Small intestine (tissue), 7 donors: ENCODE measurements around the gene ZNF526. TPM values are rescaled to one million over a fixed set of nuclear protein-coding genes. Genes with fewer than 3 reads are reported as not detected.

Experiments
- DNase-seq, 2 donors: peaks; one replicate each; pipeline versions ENCODE4 v3.0.0 to v3.0.0-alpha.2; 2013
- FAIRE-seq: peaks from 2 replicates; lab custom pipeline; 2012; peaks lifted over from hg19 to GRCh38; lab: Jason Lieb, UNC
- H3K27ac ChIP-seq, 3 donors: one replicate each; pipeline ENCODE4 v1.5.1; 2013; ENCODE audit warnings: low read length in 2 of 3, mild to moderate bottlenecking in 2 of 3, control low read depth in 1 of 3, inconsistent platforms in 1 of 3, low read depth in 1 of 3, moderate library complexity in 1 of 3
- H3K27me3 ChIP-seq, 3 donors: one replicate each; pipeline ENCODE4 v1.6.1; 2013; ENCODE audit warnings: low read length in 3 of 3, inconsistent platforms in 1 of 3; ENCODE audit not compliant: control insufficient read depth in 3 of 3, insufficient read depth in 3 of 3
- H3K36me3 ChIP-seq, 3 donors: one replicate each; pipeline ENCODE4 v1.6.1; 2013; ENCODE audit warnings: low read length in 3 of 3, inconsistent platforms in 1 of 3, low read depth in 1 of 3, mild to moderate bottlenecking in 1 of 3, moderate library complexity in 1 of 3; ENCODE audit not compliant: control insufficient read depth in 3 of 3, insufficient read depth in 2 of 3
- H3K4me1 ChIP-seq, 3 donors: one replicate each; pipeline ENCODE4 v1.6.1; 2013; ENCODE audit warnings: low read length in 2 of 3, inconsistent platforms in 1 of 3, low read depth in 1 of 3, mild to moderate bottlenecking in 1 of 3, moderate library complexity in 1 of 3; ENCODE audit not compliant: control insufficient read depth in 3 of 3, insufficient read depth in 2 of 3
- H3K4me3 ChIP-seq, 3 donors: one replicate each; pipeline ENCODE4 v1.5.1; 2013; ENCODE audit warnings: low read length in 3 of 3, control low read depth in 1 of 3, inconsistent platforms in 1 of 3, low read depth in 1 of 3, mild to moderate bottlenecking in 1 of 3, moderate library complexity in 1 of 3
- H3K9me3 ChIP-seq, 2 donors: one replicate each; pipeline ENCODE4 v1.6.1; 2013; ENCODE audit warnings: low read depth in 1 of 2, low read length in 1 of 2; ENCODE audit not compliant: control insufficient read depth in 2 of 2, insufficient read depth in 1 of 2
- WGBS, 3 donors: extraction: QIAGEN DNeasy Blood & Tissue Kit; methylation state at CpG; one replicate each; pipeline ENCODE4 v1.1.7; 2013; 5-methylcytosine and 5-hydroxymethylcytosine counted together
- polyA plus RNA-seq, 4 donors: library from polyadenylated mRNA; stranded (reverse) in 3 of 4; unstranded in 1 of 4; fragments of 200-250 nt in 3 of 4; fragments of 120-200 nt in 1 of 4; gene quantifications; one replicate each; pipeline versions ENCODE4 v1.2.1 to v1.2.3, GENCODE V29; 2013
- donor health status: healthy with polysubstance abuse.
- donor health status: control.
- donor health status: control.
- donor health status: Bipolar disorder and iron deficiency.
- donor health status: healthy.

Gene ZNF526
- polyA plus RNA-seq, 4 donors, result 3.2 to 11.3 (median 4.4) TPM

- DNase-seq (peak in 1 of 2 donors; percentile 26), FAIRE-seq (no peak)
- H3K4me3 ChIP-seq, result peak overlapping the region in 2 of 3 donors; percentile 28 to 46
- H3K4me1 ChIP-seq, result peaks cover 0 to 4% (median 0%) of the 10 kb centered on the region in 3 donors
- H3K9me3 ChIP-seq, result no peaks in the 10 kb centered on the region
- H3K27ac ChIP-seq, result peak overlapping the region in 1 of 3 donors; percentile 45
- peaks cover 3 to 72% (median 31%) of the 10 kb centered on the region in 3 donors for H3K27me3 ChIP-seq
- WGBS, 3 donors, result 2 to 4% (median 2%) methylated on average over 34 of the region's 34 CpGs
- no peaks in the 10 kb centered on the region for H3K36me3 ChIP-seq
These were observed 44.0 kb upstream of the ZNF526 start for GRCh38 chr19:42175952-42176648.

GRCh38 chr19:42176649-42176989 lies 43.5 kb upstream of the ZNF526 start:
- Histone ChIP-seq H3K4me3 (peak overlapping the region in 2 of 3 donors; percentile 28 to 46), H3K27ac (peak overlapping the region in 1 of 3 donors; percentile 45), H3K36me3 (no peaks in the 10 kb centered on the region), H3K27me3 (peaks cover 3 to 72% (median 31%) of the 10 kb centered on the region in 3 donors), H3K9me3 (no peaks in the 10 kb centered on the region), H3K4me1 (peaks cover 0 to 4% (median 0%) of the 10 kb centered on the region in 3 donors)
- FAIRE-seq, result no peak
- WGBS, 3 donors, result 0 to 1% (median 1%) methylated on average over 29 to 31 of the region's 31 CpGs
- DNase-seq, result no peak

- 1% methylated on average over 41 to 66 of the region's 66 CpGs for WGBS, 3 donors
- H3K36me3 ChIP-seq, result no peaks in the 10 kb centered on the region
- H3K4me3 ChIP-seq, result peak overlapping the region in 1 of 3 donors; percentile 46
- peaks cover 3 to 73% (median 31%) of the 10 kb centered on the region in 3 donors for H3K27me3 ChIP-seq
- DNase-seq (peak; percentile 54 to 75), FAIRE-seq (no peak)
- peaks cover 0 to 4% (median 0%) of the 10 kb centered on the region in 3 donors for H3K4me1 ChIP-seq
- no peaks in the 10 kb centered on the region for H3K9me3 ChIP-seq
- H3K27ac ChIP-seq, result no peak overlapping the region
These were observed 43.0 kb upstream of the ZNF526 start for GRCh38 chr19:42176990-42177685.

GRCh38 chr19:42177686-42178019 lies 42.5 kb upstream of the ZNF526 start:
- H3K36me3 ChIP-seq, result no peaks in the 10 kb centered on the region
- no peak overlapping the region for H3K4me3 ChIP-seq
- peaks cover 0 to 4% (median 0%) of the 10 kb centered on the region in 3 donors for H3K4me1 ChIP-seq
- no peak for DNase-seq
- no peak for FAIRE-seq
- H3K27me3 ChIP-seq, result peaks cover 3 to 74% (median 31%) of the 10 kb centered on the region in 3 donors
- H3K27ac ChIP-seq, result no peak overlapping the region
- no peaks in the 10 kb centered on the region for H3K9me3 ChIP-seq
- WGBS, 3 donors, result 22 to 42% (median 41%) methylated on average over 3 of the region's 3 CpGs

- DNase-seq, result no peak
- no peaks in the 10 kb centered on the region for H3K36me3 ChIP-seq
- WGBS, 3 donors, result 13 to 26% (median 17%) methylated on average over 13 of the region's 13 CpGs
- no peak overlapping the region for H3K27ac ChIP-seq
- peaks cover 3 to 66% (median 31%) of the 10 kb centered on the region in 3 donors for H3K27me3 ChIP-seq
- H3K4me1 ChIP-seq, result peaks cover 0 to 4% (median 0%) of the 10 kb centered on the region in 3 donors
- no peaks in the 10 kb centered on the region for H3K9me3 ChIP-seq
- no peak for FAIRE-seq
- no peak overlapping the region for H3K4me3 ChIP-seq
These were observed 41.1 kb upstream of the ZNF526 start for GRCh38 chr19:42178791-42179674.

GRCh38 chr19:42184401-42184861 lies 35.7 kb upstream of the ZNF526 start:
- Histone ChIP-seq H3K36me3 (no peaks in the 10 kb centered on the region), H3K9me3 (no peaks in the 10 kb centered on the region), H3K4me1 (peaks cover 0 to 4% (median 2%) of the 10 kb centered on the region in 3 donors), H3K27me3 (peaks cover 0 to 19% (median 10%) of the 10 kb centered on the region in 3 donors), H3K4me3 (no peak overlapping the region), H3K27ac (no peak overlapping the region)
- FAIRE-seq, result no peak
- WGBS, 3 donors, result 0 to 10% (median 7%) methylated on average over 1 of the region's 1 CpG
- peak; percentile 77 to 83 for DNase-seq

- H3K36me3 ChIP-seq, result no peaks in the 10 kb centered on the region
These were observed 34.8 kb upstream of the ZNF526 start for GRCh38 chr19:42185277-42185676.

GRCh38 chr19:42188665-42189064 lies 31.4 kb upstream of the ZNF526 start:
- WGBS, 3 donors, result 78 to 100% (median 79%) methylated on average over 1 of the region's 1 CpG
- no peak overlapping the region for H3K27ac ChIP-seq
- DNase-seq, result no peak
- H3K4me3 ChIP-seq, result no peak overlapping the region
- peaks cover 0 to 6% of the 10 kb centered on the region in 2 donors for H3K9me3 ChIP-seq
- peaks cover 0 to 2% (median 0%) of the 10 kb centered on the region in 3 donors for H3K27me3 ChIP-seq
- H3K4me1 ChIP-seq, result peaks cover 9 to 20% (median 10%) of the 10 kb centered on the region in 3 donors
- H3K36me3 ChIP-seq, result no peaks in the 10 kb centered on the region
- no peak for FAIRE-seq

More at GRCh38 chr19:42185277-42185676, 34.8 kb upstream of the ZNF526 start:
- Histone ChIP-seq H3K4me3 (no peak overlapping the region), H3K27ac (no peak overlapping the region), H3K4me1 (peaks cover 0 to 4% (median 2%) of the 10 kb centered on the region in 3 donors), H3K9me3 (no peaks in the 10 kb centered on the region), H3K27me3 (peaks cover 0 to 12% (median 1%) of the 10 kb centered on the region in 3 donors)
- DNase-seq (peak in 1 of 2 donors; percentile 45), FAIRE-seq (no peak)
